Measurements from ENCODE around the gene CD274. TPM values are rescaled to one million over a fixed set of nuclear protein-coding genes. Genes with fewer than 3 reads are reported as not detected.
"Not testable (repeated sequence)": the region's sequence is repeated elsewhere in the genome, so short reads cannot be mapped to it uniquely, and the experiment has no call there.

CD274 gene
- polyA plus RNA-seq, 5 donors: 0.71 to 1.4 (median 1.2) TPM

- not testable (repeated sequence) for DNase-seq
These were observed 44.4 kb downstream of the CD274 start for GRCh38 chr9:5494765-5495164.

- no peak for DNase-seq
These were observed 48.8 kb downstream of the CD274 start for GRCh38 chr9:5499157-5499556.

DNA sequence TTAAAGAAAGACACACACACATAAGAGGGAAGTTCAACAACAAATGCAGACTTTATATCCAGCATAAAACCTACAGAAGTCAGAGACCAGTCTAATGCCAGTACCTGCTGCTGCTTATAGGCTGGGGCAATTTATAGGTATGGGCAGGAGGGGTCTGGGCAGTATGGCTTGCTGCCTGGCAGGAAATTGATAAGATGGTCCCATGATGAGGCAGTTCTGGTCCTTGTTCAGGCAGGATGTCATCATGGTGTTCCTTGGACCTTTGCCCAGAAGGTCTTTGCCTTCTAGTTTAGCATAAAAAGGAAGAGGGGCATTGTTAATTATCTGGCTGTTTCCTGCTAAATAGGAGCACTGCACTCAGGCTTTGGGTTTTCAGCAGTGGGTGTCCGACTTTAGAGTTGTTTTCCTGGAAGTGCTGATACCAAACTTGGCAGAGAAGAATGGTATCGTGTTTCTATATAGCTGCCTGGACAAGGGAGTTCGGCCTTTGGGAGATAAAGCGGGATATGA, 49.6 kb downstream of the CD274 start:
- peak in 1 of 2 donors; percentile 26 for DNase-seq

- DNase-seq: no peak
These were observed 50.3 kb downstream of the CD274 start for GRCh38 chr9:5500441-5501235.

DNA sequence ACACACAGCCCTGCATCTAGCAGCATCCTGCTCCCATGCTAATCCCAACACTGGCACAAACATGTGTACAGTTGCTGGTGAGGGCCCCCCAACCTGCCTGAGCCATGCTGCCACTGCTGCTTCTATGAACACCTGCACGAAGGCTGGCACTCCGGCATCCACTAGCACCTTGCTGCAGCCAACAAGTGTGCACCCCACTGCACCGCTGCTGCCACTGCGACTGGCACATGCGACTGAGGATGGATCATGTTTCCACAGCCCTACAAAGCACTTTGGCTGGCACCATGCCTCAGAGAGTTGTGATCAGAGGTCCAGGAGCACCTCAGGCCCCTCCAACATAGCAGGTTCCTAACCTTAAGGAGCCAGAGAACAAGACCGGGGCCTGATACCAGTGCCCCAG, 52.2 kb downstream of the CD274 start:
- no peak for DNase-seq

DNA sequence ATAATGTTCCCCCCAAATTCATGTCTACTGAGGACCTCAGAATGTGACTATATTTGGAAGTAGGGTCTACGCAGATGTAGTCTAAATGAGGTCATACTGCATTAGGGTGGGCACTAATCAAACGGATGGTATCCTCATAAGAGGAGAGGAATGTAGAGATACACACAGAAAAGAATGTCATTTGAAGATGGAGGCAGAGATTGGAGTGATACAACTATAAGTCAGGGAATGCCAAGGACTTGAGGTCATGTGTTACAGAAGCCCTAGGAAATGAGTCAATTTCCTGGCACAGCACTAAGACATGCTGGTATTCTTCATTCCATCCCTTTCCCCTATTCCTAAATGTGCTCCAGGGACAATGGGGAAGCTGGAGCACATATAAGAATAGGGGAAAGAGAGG, 59.2 kb downstream of the CD274 start:
- DNase-seq: no peak

- DNase-seq: no peak
These were observed 60.1 kb downstream of the CD274 start, which contains the start of gene PDCD1LG2 for GRCh38 chr9:5510360-5510931. PDCD1LG2 (plus strand) TSS chr9:5510531; CDS start chr9:5522547, 12,016 bp downstream.

- no peak for DNase-seq
These were observed 60.6 kb downstream of the CD274 start for GRCh38 chr9:5510989-5511388.

GRCh38 chr9:5511476-5511875, 61.1 kb downstream of the CD274 start:
- DNase-seq: no peak

- no peak for DNase-seq
These were observed 61.7 kb downstream of the CD274 start for GRCh38 chr9:5511935-5512580.

GRCh38 chr9:5512658-5513452, 62.5 kb downstream of the CD274 start:
- no peak for DNase-seq

DNA sequence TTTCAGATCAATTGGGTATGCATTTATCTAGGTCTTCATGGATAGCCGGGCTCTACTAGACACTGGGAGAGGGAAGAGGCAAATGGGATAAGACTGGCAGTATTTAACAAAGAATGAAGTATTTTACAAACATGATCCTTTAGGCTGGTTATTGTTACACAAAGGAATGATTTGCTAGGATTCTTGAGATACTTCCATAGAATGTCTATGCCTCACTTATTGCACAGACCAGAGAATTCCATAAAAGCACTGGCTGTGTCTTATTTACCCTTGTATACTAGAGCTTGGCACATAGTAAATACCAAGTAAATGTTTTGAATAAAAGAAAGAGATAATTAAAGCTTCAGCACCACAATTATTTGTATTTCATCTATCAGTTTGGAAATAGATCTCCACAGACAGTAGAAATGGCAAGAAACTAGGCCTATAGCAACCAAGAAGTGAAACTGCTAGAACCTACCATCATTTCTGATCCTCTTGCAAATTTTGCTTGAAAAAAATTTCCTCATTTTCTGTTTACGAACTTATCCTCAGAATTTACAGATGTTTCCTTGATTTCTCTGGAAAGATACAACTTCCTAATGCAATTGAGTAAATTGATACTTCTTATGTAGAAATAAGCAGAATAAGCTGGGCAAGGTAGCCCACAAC, 63.7 kb downstream of the CD274 start:
- no peak for DNase-seq

GRCh38 chr9:5514617-5515260, 64.4 kb downstream of the CD274 start:
- DNase-seq: no peak

DNA sequence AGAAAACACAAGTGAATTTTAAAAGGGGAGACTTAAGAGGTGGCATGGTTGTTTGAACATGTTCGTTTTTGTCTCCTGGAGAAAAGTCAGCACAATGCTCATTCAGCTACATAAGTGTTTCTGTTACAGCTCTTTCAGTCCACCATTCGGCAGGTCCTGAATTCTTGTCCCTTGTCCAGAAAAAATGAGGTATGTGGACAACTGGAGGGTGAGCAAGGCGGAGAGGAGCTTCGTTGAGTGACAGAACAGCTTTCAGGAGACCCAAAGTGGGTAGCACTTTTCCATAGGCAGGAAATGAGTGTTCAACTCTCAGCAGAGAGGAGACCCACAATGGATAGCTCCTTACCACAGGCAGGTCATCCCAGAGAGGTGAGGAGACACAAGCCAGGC, 64.9 kb downstream of the CD274 start:
- no peak for DNase-seq

DNA sequence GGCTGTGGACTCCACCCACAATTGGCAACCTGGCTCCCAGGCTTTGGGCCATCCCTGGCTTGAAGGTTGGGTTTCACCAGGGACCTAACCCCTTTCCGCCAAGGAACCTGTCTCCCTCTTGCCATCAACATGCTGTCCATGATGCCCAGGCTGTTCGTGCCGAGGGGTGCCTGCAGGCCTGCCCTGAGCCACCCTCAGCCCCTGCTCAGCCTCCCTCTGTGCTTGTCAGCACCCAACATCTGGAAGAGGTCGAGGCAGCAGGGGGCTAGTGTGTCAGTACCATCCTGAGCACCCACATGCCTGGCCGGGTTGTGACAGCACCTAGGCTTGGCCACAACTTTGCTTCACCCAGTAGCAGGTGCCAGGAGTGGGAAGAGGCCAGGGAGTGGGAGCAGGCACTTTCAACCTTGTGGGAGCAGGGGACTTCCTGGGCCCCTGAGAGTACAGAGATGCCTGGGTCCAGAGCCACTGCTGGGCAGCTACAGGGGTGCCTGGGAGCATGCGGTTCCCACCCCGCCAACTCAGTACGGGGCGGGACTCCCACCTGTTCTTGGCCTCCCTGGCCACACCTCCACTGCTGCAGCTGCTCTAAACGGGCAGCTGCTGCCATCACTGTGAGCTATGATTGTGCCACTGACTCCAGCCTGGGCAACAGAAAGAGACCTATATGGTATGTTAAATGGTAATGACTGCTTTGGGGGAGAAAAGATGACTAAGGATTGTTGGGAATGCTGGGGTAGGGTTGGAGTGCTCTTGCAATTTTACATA, 66.3 kb downstream of the CD274 start:
- no peak for DNase-seq

- no peak for DNase-seq
These were observed 68.0 kb downstream of the CD274 start for GRCh38 chr9:5518171-5518936.

DNA sequence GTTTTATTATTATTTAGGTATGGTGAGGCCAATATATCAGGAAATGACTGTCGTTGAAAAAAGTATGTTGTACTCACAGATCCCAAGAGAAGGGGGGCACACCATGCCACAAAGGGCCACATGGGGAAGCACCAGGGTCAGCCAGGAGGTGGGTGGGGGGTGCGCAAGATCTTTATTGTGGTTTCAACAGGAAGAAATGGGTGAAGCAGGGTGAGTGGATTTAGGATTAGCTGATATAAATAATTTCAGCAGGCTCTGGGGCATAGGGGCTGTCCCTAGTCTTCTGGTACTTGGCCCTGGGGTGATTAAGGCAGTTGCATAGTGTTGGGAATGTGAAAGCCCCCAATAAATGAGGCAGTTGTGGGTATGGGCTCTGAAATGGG, 68.6 kb downstream of the CD274 start:
- no peak for DNase-seq

Measured in right lung (tissue), 5 donors.